HG03558 (cell line): ENCODE measurements around the gene NFAM1.

Source experiments
- ATAC-seq: cut with Tn5 transposase; IDR thresholded peaks from one replicate; pipeline ENCODE4 v1.9.1; 2021; ENCODE audit warnings: moderate number of reproducible peaks; ENCODE audit not compliant: unreplicated experiment; ENCODE audit errors: extremely low read depth

The NFAM1 gene

GRCh38 chr22:42417645-42418305 lies 14.4 kb downstream of the NFAM1 start:
- ATAC-seq, result no peak

DNA sequence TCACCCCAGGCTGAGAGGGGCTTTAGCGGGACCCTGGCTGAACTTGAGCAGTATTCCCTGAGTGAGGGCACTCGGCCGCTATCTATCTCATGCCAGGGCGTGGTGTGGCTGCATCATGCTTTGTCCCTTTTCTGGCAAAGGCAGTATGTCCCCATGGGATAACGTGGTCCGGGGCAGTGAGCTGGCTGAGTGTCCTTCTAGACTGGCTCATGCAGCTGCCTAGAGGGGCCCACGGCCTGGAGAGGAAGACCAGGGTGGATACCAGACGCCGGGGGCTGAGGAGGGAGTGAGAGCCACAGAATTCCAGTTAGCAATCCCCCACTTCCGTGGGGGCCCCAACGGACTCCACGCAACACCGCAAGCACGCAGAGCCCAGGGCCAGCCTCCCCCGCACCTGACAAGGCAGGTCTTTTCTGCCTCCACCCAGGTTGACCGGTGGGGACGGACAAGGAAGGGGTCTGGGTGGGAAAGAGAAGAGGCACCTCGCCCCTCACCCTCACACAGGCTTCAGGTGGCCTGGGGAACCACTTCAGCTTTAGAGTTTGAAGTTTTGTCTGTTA lies 15.5 kb downstream of the NFAM1 start:
- ATAC-seq, result no peak

DNA sequence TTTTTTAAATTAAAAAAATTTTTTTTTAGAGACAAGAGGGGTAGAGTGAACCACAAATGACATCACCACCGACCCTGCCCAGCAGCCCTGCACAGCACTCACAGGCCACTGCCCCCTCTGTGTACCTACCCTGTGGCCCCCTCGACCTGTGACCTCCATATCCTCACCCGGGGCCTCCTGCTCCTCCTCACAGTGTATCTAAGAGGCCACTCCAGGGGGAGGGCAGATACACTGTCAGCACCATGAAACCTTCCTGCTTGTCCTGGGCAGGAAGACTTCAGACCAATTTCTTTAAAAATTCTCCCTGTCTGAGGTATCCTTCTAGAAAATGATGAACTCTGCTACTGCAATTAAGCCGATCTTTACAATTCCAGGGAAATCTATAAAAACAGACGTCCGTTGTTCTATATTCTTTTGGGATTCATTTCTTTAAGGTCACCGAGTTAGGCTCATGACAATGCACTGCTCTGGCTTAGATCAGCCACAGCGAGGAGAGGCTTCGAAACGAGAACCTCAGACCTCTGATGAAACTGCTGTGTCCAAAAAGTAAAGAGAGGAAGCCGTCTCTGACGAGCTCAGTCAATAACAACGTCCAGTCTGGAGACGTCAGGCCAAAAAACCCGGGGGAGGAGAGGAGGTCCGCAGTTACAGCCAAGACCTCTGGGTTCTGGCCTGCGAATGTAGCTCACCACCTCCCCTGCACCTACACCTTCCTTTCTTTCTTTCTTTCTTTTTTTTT lies 17.5 kb downstream of the NFAM1 start:
- no peak for ATAC-seq

- no peak for ATAC-seq
Measured at GRCh38 chr22:42414021-42414420, 18.2 kb downstream of the NFAM1 start.

DNA sequence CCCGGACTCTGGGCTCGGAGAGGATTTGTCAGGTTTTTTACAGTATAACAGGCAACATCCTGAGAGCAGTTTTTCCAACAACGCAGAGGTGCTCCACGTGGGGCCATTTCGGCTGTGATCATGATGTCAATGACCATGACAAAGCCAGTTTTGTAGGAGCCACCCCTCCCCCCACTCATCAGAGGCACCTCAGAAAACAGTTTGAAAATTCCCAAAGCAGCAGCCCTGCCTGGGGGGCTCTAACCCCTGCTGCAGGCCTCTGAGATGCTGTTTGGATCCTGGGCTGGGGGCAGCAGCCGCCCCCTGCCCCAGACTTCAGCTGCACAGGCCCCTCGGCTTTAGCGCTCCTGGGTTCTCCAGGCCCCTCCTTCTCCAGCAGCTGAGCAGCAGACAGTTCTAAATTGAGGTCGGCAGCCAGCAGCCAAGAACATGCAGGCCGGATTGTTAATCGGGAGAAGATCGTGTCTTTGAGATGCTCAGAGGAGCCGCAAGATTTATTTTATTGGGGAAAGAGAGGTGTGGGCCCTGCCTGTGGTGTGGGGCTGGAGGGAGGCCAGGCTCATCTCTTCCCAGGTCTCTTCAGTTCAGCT lies 19.4 kb downstream of the NFAM1 start:
- ATAC-seq, result no peak

DNA sequence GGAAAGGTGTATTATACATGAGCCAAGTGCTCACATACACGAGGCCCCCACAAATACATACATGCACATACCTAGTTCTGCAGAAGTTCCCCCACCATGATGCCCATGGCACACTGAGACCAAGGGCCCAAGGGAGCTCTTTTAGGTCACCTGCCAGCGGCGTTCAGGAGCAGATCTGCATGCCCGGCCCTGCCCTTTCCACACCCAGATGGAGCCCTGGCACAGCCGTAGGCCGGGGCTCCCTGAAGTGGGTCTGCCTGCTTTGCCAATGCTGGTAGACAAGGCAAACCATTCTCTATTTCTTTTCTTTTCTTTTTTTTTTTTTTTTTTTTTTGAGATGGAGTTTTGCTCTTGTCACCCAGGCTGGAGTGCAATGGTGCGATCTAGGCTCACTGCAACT lies 21.5 kb downstream of the NFAM1 start:
- ATAC-seq, result no peak

DNA sequence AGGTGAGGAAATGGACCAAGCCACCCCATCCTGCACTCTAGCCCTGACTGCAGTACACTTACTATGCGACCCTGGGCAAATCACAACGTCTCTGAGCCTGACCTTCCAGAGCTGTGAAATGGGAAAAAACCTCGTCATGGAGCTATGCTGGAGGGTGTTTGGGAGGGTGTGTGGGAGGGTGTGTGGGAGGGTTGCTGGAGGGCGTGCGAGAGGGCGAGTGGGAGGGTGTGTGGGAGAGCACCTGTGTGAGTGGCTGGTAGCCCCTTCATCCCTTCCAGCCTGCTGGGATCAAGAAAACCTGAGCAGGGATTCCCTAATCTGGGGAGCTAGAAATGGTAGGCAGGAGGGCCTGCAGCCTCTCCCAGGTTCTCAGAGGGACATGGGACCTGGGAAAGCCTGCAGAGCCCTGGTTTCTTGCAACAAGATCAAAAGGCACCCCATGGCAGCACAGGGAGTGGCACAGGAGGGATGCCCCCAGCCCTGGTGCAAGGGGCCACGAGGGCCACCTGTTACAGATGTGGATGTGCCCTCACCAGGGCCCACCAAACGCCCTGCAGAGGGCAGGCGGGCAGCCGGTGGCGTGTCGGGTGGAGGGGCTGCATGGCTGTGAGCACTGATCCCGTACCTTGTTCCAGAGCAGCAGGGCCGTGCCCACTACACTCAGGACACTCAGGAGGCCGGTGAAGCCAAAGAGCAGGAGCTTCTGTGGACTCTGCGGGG lies 23.2 kb downstream of the NFAM1 start:
- ATAC-seq, result no peak

DNA sequence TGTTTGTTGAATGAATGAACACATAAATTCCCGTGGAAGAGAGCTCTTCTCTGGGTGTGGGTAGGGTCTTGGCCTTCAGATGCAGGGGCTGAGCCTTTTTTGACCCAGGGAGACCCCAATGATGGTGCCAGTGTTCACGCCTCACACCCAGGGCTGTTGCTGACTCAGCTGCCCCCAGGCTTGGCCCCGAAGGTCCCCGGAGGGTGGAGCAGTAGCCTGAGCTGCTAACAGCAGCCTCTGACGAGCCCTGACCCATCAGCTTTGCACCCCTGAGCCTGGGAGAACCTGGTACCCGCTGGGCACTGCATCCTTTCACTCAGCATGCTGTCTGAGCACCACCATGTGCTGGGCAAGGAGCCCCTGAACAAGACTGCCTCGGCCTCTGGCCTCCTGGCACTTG lies 23.9 kb downstream of the NFAM1 start:
- no peak for ATAC-seq

DNA sequence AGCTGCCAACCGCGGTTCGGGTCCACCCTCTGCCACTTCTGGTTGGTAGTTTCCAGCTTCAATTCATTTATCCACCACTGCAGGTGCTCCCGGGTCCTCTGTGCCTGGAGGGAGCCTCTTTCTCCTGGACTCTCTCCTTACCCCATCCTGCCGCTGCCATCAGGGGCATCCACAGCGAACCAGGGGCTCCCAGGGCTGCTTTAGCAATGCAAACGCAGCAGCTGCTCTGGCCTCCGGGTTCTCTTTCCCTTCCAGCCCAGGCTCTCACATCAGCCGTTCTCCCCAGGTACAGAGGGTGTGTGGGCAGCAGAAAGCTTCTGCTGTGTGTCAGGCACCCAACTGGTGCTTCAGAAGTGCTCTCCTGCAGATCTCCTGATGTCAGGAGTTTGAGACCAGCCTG lies 27.9 kb downstream of the NFAM1 start:
- no peak for ATAC-seq

GRCh38 chr22:42401535-42402334 lies 30.5 kb downstream of the NFAM1 start:
- ATAC-seq, result no peak

- ATAC-seq, result no peak
Measured at GRCh38 chr22:42400811-42401534, 31.2 kb downstream of the NFAM1 start.

DNA sequence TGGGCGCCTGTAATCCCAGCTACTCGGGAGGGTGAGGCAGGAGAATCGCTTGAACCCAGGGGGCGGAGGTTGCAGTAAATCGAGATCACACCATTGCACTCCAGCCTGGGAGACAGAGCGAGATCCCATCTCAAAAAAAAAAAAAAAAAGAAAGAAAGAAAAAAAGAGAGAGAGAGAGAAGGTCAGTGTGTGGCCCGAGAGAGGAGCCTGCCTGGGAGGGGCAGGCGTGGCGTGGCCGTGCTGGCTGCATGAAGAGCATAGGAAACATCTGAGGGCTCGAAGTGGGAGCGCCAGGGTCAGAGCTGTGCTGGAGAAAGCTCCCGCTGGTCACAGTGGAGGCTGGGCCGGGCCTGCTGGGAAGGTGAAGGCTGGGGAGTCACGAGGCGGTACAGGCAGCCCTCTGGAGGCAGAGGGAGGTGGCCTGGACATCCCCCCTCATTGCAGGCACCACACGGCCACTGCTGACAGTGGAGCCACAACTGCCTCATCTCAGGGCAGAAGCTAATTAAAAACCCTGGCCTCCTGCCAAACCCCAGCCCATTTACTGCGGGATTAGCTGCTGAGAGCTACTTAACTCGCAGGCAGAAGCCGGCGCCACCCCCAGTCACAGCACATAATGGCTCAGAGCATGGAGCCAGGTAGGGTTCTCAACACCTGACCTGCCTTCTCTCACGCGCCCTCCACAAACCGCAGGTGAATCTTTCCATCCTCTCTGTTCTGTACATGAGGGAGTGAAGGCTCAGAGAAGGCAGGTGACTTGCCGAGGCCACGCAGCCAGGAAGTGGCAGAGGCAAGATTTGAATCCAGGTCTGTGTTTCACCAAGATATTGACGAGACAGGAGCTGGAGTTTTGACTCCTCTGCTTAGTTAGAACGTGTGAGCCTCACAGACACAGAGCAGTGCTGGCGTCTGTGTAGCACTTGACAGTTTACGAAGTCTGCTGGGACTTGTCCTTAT lies 32.6 kb downstream of the NFAM1 start:
- no peak for ATAC-seq

DNA sequence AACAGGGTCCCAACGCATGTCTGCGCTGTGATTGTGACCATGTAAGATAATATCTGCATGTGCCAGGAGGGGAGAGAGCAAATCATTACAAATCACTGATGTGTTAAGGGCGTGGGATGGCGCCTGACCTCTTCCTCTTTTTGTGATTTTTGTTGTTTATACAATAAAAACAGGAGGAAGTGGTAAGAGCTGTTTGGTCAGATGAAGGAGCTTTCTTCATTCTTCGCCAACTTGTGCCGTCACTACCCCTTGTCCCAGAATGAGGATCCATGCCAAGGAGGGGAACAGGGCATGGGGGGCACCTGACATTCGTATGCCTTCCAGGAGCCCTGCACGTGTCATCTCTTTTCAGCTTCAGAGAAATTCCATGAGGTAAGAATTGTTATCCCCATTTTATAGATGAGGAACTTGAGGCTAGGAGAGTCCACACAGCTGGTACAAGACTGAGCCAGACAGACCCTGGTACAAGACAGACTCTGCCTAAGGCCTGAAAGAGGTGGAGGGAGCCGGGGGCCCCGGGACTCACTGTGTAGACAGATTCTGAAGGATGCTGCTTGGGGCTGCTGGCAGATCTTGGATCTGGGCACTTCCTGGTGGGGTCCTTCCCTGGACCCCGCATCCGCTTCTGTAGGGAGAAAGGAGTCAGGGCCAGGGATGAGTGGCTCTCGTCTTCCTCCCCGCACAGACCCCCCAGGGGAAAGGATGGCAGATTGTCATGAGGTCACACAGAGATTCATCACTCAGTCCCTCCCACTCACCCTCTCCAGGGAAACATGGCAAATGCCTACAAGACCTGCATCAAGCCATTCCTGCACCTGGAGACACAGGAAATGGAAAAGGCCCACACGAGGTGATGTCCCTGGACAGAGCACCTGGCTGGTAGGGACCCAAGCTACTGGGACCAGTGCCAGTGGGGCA lies 34.6 kb downstream of the NFAM1 start:
- ATAC-seq, result no peak

- ATAC-seq, result no peak
Measured at GRCh38 chr22:42396621-42397331, 35.4 kb downstream of the NFAM1 start.

DNA sequence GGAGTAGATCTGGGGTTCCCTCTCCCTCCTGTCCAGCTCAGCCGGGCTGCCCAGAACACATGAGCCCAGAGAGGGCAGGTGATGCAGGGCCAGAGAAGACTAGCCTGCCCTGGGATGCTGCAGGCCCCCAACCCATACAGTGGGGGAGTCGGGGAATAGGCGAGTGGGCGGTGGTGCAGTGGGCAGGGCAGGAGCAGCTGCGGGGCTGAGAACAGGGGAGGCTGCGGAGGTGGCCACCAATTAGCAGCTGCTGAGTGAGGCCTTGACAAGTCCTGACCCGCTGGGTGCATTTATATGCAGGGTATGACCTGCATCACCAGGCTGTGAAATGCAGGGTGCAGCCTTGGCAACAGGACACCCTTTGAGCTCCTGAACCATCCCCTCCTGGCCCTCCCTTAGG lies 43.1 kb downstream of the NFAM1 start:
- ATAC-seq, result no peak

DNA sequence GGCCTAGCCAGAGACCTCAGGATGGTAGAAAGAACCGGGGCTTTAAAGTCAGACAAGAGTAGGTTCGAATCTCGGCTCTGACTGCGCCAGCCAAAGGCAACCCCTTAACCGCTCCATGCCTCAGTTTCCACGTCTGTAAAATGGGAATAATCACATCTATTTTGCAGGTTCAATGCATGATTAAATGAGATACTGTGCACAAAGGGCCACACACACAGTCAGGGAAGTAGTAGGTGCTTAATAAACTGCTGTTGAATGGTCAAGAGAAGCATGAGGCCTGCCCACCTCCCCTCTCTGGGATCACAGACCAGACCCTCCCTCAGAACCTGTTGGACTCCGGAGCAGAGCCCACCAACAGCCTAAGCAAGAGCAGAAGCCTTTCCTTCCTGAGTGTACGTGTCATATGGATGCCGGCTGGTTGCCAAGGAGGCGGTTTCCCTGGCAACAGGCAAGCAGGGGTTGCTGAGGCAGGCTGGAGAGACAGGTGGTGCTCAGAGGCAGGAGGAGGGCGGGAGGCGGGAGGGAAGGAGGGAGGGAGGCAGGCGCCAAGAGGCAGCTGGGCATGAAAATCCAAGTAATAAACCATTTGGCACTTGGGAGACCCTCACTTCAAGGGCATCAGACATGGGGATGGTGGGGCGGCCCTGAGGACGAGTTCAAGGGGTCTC lies 43.9 kb downstream of the NFAM1 start:
- no peak for ATAC-seq
